Keratinocyte (primary cell): ENCODE data around the gene RNF115. TPM values are rescaled to one million over a fixed set of nuclear protein-coding genes. Genes with fewer than 3 reads are reported as not detected.

Experiments used
- DNase-seq: peaks from one replicate; pipeline ENCODE4 v3.0.0-alpha.2; 2011; ENCODE audit warnings: low read depth, missing footprints, low spot score
- FAIRE-seq: peaks from 2 replicates; lab custom pipeline; 2011; peaks lifted over from hg19 to GRCh38; lab: Jason Lieb, UNC
- H2AFZ ChIP-seq: 2 replicates; pipeline ENCODE4 v1.6.0; 2012; ENCODE audit warnings: low read length, control low read depth, inconsistent platforms; ENCODE audit not compliant: control insufficient read depth
- H3K27ac ChIP-seq: 2 replicates; pipeline ENCODE4 v1.5.1; 2011; ENCODE audit warnings: low read length; ENCODE audit not compliant: control insufficient read depth, insufficient read depth
- H3K27me3 ChIP-seq: 3 replicates; pipeline ENCODE4 v1.6.0; 2011; ENCODE audit warnings: low read length; ENCODE audit not compliant: control insufficient read depth, insufficient read depth; ENCODE audit errors: extremely low read depth
- H3K36me3 ChIP-seq, 2 experiments: 2 replicates in 1 of 2; 3 replicates in 1 of 2; pipeline ENCODE4 v1.5.1; 2011; ENCODE audit warnings: low read length in 2 of 2, mild to moderate bottlenecking in 1 of 2; ENCODE audit not compliant: control insufficient read depth in 2 of 2, insufficient read depth in 2 of 2; ENCODE audit errors: extremely low read depth in 1 of 2
- H3K4me1 ChIP-seq: 3 replicates; pipeline ENCODE4 v1.5.1; 2011; ENCODE audit warnings: low read length; ENCODE audit not compliant: control insufficient read depth, insufficient read depth; ENCODE audit errors: extremely low read depth
- H3K4me2 ChIP-seq: 3 replicates; pipeline ENCODE4 v1.6.0; 2011; ENCODE audit warnings: low read depth, low read length; ENCODE audit not compliant: control insufficient read depth, insufficient read depth; ENCODE audit errors: extremely low read depth
- H3K4me3 ChIP-seq, 3 experiments: fragments of 200-600 bp in 1 of 3; sonication (generic) in 1 of 3; 2 replicates in 2 of 3; 3 replicates in 1 of 3; pipeline ENCODE4 v1.5.1; 2011 to 2016; ENCODE audit warnings: low read length in 3 of 3, mild to moderate bottlenecking in 3 of 3, control low read depth in 2 of 3, inconsistent platforms in 1 of 3, low read depth in 1 of 3, mixed read lengths in 1 of 3, mixed run types in 1 of 3, moderate library complexity in 1 of 3; ENCODE audit not compliant: control insufficient read depth in 2 of 3, insufficient read depth in 2 of 3; ENCODE audit errors: extremely low read depth in 1 of 3
- H3K79me2 ChIP-seq: 2 replicates; pipeline ENCODE4 v1.6.0; 2012; ENCODE audit warnings: low read length; ENCODE audit not compliant: control insufficient read depth, insufficient read depth
- H3K9ac ChIP-seq: 3 replicates; pipeline ENCODE4 v1.6.0; 2011; ENCODE audit warnings: low read length; ENCODE audit not compliant: control insufficient read depth, insufficient read depth; ENCODE audit errors: extremely low read depth
- H3K9me1 ChIP-seq: 3 replicates; pipeline ENCODE4 v1.6.0; 2011; ENCODE audit warnings: low read length; ENCODE audit not compliant: control insufficient read depth, insufficient read depth; ENCODE audit errors: extremely low read depth
- H3K9me3 ChIP-seq: 2 replicates; pipeline ENCODE4 v1.5.1; 2012; ENCODE audit warnings: low read depth, low read length; ENCODE audit not compliant: control insufficient read depth
- H4K20me1 ChIP-seq: 3 replicates; pipeline ENCODE4 v1.6.0; 2011; ENCODE audit warnings: low read length; ENCODE audit not compliant: control insufficient read depth, insufficient read depth; ENCODE audit errors: extremely low read depth
- EZH2 ChIP-seq: IDR thresholded peaks from one replicate; pipeline ENCODE4 v1.6.1; 2012; ENCODE audit warnings: inconsistent platforms, mild to moderate bottlenecking, low read length, moderate library complexity
- dilution Hi-C: fragments of 300-500 bp; cut with MboI; formaldehyde crosslinking; loops from one replicate; pipeline ENCODE4 v1.7.0; 2020; ENCODE audit warnings: low sequenced_read_pairs; ENCODE audit not compliant: extremely low pct_ligation_motif_present
- polyA plus RNA-seq, 5 experiments: library from polyadenylated mRNA; depleted of rRNA in 3 of 5; stranded (reverse) in 3 of 5; stranded (forward) in 1 of 5; unstranded in 1 of 5; fragments of >200 nt; gene quantifications; 1 replicate in 1 of 5; 2 replicates in 3 of 5; 3 replicates in 1 of 5; pipeline versions ENCODE4 v1.2.1 to v1.2.3, GENCODE V29; 2011 to 2012; ENCODE audit warnings: missing spikeins in 2 of 5, low read depth in 1 of 5, low replicate concordance in 1 of 5
- TF ChIP-seq, protein P1 (sequence below), 3 experiments: IDR thresholded peaks in 1 of 3; conservative IDR thresholded peaks in 1 of 3; optimal IDR thresholded peaks in 1 of 3; 2 replicates in 2 of 3; 3 replicates in 1 of 3; pipeline versions ENCODE3 to v1.5.1; 2011; ENCODE audit warnings: low read length in 3 of 3, mild to moderate bottlenecking in 3 of 3, moderate library complexity in 2 of 3, control low read depth in 1 of 3, inconsistent platforms in 1 of 3; ENCODE audit not compliant: insufficient read depth in 2 of 3; ENCODE audit errors: extremely low read depth in 1 of 3

Gene RNF115
- polyA plus RNA-seq, 1 donor (not counting 4 experiments of a cell fraction or from before 2014, with no cell fraction given), result 10.1 TPM

DNA sequence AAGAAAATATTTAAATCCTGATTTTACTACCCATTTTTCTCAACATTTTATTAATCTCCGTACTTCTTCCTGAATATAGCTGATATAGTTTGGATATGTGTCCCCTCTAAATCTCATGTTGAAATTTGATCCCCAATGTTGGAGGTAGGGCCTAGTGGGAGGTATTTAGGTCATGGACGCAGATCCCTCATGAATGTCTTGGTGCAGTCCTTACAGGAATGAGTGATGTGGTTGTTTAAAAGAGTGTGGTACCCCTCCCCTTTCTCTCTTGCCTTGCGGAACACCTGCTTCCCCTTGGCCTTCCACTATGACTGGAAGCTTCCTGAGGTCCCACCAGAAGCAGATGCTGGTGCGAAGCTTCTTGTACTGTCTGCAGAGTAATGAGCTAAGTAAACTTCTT, 17.5 kb downstream of the RNF115 start:
- Histone ChIP-seq H3K4me1 (peaks cover 3% of the 10 kb centered on the region), H3K9me3 (no peaks in the 10 kb centered on the region), H3K4me2 (no peak overlapping the region), H3K79me2 (peaks cover 29% of the 10 kb centered on the region), H3K9me1 (no peaks in the 10 kb centered on the region), H4K20me1 (no peaks in the 10 kb centered on the region), H3K4me3 (no peak overlapping the region), H2AFZ (no peak overlapping the region), H3K9ac (no peak overlapping the region), H3K27me3 (no peaks in the 10 kb centered on the region), H3K36me3 (peaks cover 0 to 1% of the 10 kb centered on the region in 2 experiments), H3K27ac (no peak overlapping the region)
- dilution Hi-C loops, result no loop called here
- DNase-seq (no peak), FAIRE-seq (no peak)
- TF ChIP-seq EZH2, result no peak
- TF ChIP-seq, protein P1, sequence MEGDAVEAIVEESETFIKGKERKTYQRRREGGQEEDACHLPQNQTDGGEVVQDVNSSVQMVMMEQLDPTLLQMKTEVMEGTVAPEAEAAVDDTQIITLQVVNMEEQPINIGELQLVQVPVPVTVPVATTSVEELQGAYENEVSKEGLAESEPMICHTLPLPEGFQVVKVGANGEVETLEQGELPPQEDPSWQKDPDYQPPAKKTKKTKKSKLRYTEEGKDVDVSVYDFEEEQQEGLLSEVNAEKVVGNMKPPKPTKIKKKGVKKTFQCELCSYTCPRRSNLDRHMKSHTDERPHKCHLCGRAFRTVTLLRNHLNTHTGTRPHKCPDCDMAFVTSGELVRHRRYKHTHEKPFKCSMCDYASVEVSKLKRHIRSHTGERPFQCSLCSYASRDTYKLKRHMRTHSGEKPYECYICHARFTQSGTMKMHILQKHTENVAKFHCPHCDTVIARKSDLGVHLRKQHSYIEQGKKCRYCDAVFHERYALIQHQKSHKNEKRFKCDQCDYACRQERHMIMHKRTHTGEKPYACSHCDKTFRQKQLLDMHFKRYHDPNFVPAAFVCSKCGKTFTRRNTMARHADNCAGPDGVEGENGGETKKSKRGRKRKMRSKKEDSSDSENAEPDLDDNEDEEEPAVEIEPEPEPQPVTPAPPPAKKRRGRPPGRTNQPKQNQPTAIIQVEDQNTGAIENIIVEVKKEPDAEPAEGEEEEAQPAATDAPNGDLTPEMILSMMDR (optimal IDR thresholded peaks at IDR 0.05 in 1 of 3, IDR thresholded peaks at IDR 0.05 in 1 of 3, conservative IDR thresholded peaks at IDR 0.05 in 1 of 3; ENCODE audit: extremely low read depth in 1 of 3, insufficient read depth in 2 of 3, low read length in 3 of 3), result no peak

GRCh38 chr1:145805057-145805456, 18.8 kb downstream of the RNF115 start:
- H2AFZ ChIP-seq, result no peak overlapping the region
- TF ChIP-seq EZH2, result no peak
- TF ChIP-seq, protein P1 (optimal IDR thresholded peaks at IDR 0.05 in 1 of 3, IDR thresholded peaks at IDR 0.05 in 1 of 3, conservative IDR thresholded peaks at IDR 0.05 in 1 of 3; ENCODE audit: extremely low read depth in 1 of 3, insufficient read depth in 2 of 3, low read length in 3 of 3), result no peak
- no peaks in the 10 kb centered on the region for H3K9me3 ChIP-seq
- H4K20me1 ChIP-seq, result no peaks in the 10 kb centered on the region
- FAIRE-seq (no peak), DNase-seq (no peak)
- H3K4me2 ChIP-seq, result no peak overlapping the region
- H3K9ac ChIP-seq, result no peak overlapping the region
- H3K4me3 ChIP-seq, result no peak overlapping the region
- dilution Hi-C loops, result no loop called here
- peaks cover 32% of the 10 kb centered on the region for H3K79me2 ChIP-seq
- peaks cover 13% of the 10 kb centered on the region for H3K4me1 ChIP-seq
- no peaks in the 10 kb centered on the region for H3K9me1 ChIP-seq
- H3K36me3 ChIP-seq, result peaks cover 0 to 1% of the 10 kb centered on the region in 2 experiments
- H3K27me3 ChIP-seq, result no peaks in the 10 kb centered on the region
- no peak overlapping the region for H3K27ac ChIP-seq
